ENCODE results near the gene TMEM132A. TPM values are rescaled to one million over a fixed set of nuclear protein-coding genes. Genes with fewer than 3 reads are reported as not detected.

Gene TMEM132A
- total and polyA plus RNA-seq, 2 of the 13 experiments (the other 11 are each of a cell fraction or from before 2014, with no cell fraction given) = 11.1 to 32.9 TPM

- TF ChIP-seq ZNF280D (CRISPR knock-in tag; IDR thresholded peaks at IDR 0.05) (no peak), ZNF879 (CRISPR knock-in tag; IDR thresholded peaks at IDR 0.05) (no peak), ZNF549 (CRISPR knock-in tag; IDR thresholded peaks at IDR 0.05) (no peak), KLF16 (CRISPR knock-in tag; IDR thresholded peaks at IDR 0.05) (no peak), DMAP1 (CRISPR knock-in tag; IDR thresholded peaks at IDR 0.05) (no peak), ZSCAN30 (CRISPR knock-in tag; IDR thresholded peaks at IDR 0.05) (no peak), KDM1A (CRISPR knock-in tag; IDR thresholded peaks at IDR 0.05) (peak; percentile 65; the same call in 1 of the 2 replicates), SETDB1 (CRISPR knock-in tag; IDR thresholded peaks at IDR 0.05; ENCODE audit: borderline replicate concordance) (no peak), KLF6 (CRISPR knock-in tag; IDR thresholded peaks at IDR 0.05) (no peak), CEBPZ (IDR thresholded peaks at IDR 0.05; ENCODE audit: low read length) (no peak), RBM39 (IDR thresholded peaks at IDR 0.05; ENCODE audit: low read depth, low read length, poor library complexity, severe bottlenecking) (no peak), POLR2AphosphoS2 (IDR thresholded peaks at IDR 0.05; ENCODE audit: low read depth, low read length) (no peak), SMAD3 (CRISPR knock-in tag; IDR thresholded peaks at IDR 0.05) (no peak), ZNF30 (CRISPR knock-in tag; IDR thresholded peaks at IDR 0.05) (no peak), ZNF207 (IDR thresholded peaks at IDR 0.05; ENCODE audit: borderline replicate concordance) (no peak), ZNF530 (CRISPR knock-in tag; IDR thresholded peaks at IDR 0.05; ENCODE audit: low read depth) (no peak), RBFOX2 (IDR thresholded peaks at IDR 0.05; ENCODE audit: low read depth, low read length) (peak; percentile 74), ZNF557 (CRISPR knock-in tag; IDR thresholded peaks at IDR 0.05) (0 out of 2 replicates have a peak, but pooled peaks have one; percentile 22), ZFYVE20 (CRISPR knock-in tag; IDR thresholded peaks at IDR 0.05; ENCODE audit: borderline replicate concordance, low read depth) (0 out of 2 replicates have a peak, but pooled peaks have one; percentile 21)
- TF ChIP-seq, protein P1, sequence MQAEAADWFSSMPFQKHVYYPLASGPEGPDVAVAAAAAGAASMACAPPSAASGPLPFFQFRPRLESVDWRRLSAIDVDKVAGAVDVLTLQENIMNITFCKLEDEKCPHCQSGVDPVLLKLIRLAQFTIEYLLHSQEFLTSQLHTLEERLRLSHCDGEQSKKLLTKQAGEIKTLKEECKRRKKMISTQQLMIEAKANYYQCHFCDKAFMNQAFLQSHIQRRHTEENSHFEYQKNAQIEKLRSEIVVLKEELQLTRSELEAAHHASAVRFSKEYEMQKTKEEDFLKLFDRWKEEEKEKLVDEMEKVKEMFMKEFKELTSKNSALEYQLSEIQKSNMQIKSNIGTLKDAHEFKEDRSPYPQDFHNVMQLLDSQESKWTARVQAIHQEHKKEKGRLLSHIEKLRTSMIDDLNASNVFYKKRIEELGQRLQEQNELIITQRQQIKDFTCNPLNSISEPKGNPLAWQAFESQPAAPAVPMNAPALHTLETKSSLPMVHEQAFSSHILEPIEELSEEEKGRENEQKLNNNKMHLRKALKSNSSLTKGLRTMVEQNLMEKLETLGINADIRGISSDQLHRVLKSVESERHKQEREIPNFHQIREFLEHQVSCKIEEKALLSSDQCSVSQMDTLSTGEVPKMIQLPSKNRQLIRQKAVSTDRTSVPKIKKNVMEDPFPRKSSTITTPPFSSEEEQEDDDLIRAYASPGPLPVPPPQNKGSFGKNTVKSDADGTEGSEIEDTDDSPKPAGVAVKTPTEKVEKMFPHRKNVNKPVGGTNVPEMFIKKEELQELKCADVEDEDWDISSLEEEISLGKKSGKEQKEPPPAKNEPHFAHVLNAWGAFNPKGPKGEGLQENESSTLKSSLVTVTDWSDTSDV (CRISPR knock-in tag; IDR thresholded peaks at IDR 0.05) = no peak
- TF ChIP-seq, protein P2, sequence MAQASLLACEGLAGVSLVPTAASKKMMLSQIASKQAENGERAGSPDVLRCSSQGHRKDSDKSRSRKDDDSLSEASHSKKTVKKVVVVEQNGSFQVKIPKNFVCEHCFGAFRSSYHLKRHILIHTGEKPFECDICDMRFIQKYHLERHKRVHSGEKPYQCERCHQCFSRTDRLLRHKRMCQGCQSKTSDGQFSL (CRISPR knock-in tag; IDR thresholded peaks at IDR 0.05) = peak; percentile 51; the same call in 1 of the 2 replicates
These were observed at the start of gene TMEM132A (continued) for GRCh38 chr11:60924110-60924905.
